ENCODE measurements around the gene RAD52. TPM values are rescaled to one million over a fixed set of nuclear protein-coding genes. Genes with fewer than 3 reads are reported as not detected.

The RAD52 gene
- total RNA-seq, 3 donors from 2014 or later, result 13.3 to 30.6 (median 19.0) TPM

GRCh38 chr12:931060-931459, 18.4 kb downstream of the RAD52 start:
- no peaks in the 10 kb centered on the region for H3K36me3 ChIP-seq

GRCh38 chr12:926641-927040, 22.9 kb downstream of the RAD52 start:
- Histone ChIP-seq H3K4me3 (no peak overlapping the region), H3K4me1 (no peaks in the 10 kb centered on the region), H3K36me3 (no peaks in the 10 kb centered on the region), H3K9me3 (no peaks in the 10 kb centered on the region), H3K27ac (no peak overlapping the region), H3K27me3 (no peaks in the 10 kb centered on the region)
- TF ChIP-seq POLR2AphosphoS5 (IDR thresholded peaks at IDR 0.05), result no peak
- no peak for TF ChIP-seq CTCF (IDR thresholded peaks at IDR 0.05)
- no peak for TF ChIP-seq POLR2A (IDR thresholded peaks at IDR 0.05)
- intact Hi-C loops (cut with DNase I; ENCODE audit: low total_unique reads), result no loop called here
- DNase-seq (ENCODE audit: low spot score in 2 of 2), result no peak

More at GRCh38 chr12:931060-931459, 18.4 kb downstream of the RAD52 start:
- Histone ChIP-seq H3K27me3 (no peaks in the 10 kb centered on the region), H3K27ac (no peak overlapping the region), H3K9me3 (no peaks in the 10 kb centered on the region), H3K4me3 (no peak overlapping the region), H3K4me1 (no peaks in the 10 kb centered on the region)
- TF ChIP-seq POLR2A (IDR thresholded peaks at IDR 0.05) (no peak), POLR2AphosphoS5 (IDR thresholded peaks at IDR 0.05) (no peak), CTCF (IDR thresholded peaks at IDR 0.05) (no peak)
- DNase-seq (ENCODE audit: low spot score in 2 of 2), result no peak
- intact Hi-C loops (cut with DNase I; ENCODE audit: low total_unique reads), result no loop called here

DNA sequence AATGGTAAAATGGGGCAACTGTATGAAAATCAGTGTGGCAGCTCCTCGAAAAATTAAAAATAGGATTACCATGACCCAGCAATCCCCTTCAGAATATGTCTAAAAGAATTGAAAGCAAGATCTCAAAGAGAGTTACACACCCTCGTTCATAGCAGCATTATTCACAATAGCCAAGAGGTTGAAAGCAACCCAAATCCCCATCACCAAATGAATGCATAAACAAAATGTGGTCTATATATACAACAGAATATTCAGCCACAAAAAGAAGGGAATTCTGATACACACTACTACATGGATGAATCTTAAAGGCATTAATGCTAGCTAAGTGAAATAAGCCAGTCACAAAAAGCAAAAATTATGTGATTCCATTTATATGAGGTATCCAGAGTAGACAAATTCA, 27.2 kb downstream of the RAD52 start:
- DNase-seq (ENCODE audit: low spot score in 2 of 2), result no peak
- Histone ChIP-seq H3K4me3 (no peak overlapping the region), H3K36me3 (no peaks in the 10 kb centered on the region), H3K9me3 (no peaks in the 10 kb centered on the region), H3K27me3 (no peaks in the 10 kb centered on the region), H3K27ac (no peak overlapping the region), H3K4me1 (no peaks in the 10 kb centered on the region)
- intact Hi-C loops (cut with DNase I; ENCODE audit: low total_unique reads), result no loop called here
- TF ChIP-seq CTCF (IDR thresholded peaks at IDR 0.05), result no peak
- no peak for TF ChIP-seq POLR2AphosphoS5 (IDR thresholded peaks at IDR 0.05)
- no peak for TF ChIP-seq POLR2A (IDR thresholded peaks at IDR 0.05)

DNA sequence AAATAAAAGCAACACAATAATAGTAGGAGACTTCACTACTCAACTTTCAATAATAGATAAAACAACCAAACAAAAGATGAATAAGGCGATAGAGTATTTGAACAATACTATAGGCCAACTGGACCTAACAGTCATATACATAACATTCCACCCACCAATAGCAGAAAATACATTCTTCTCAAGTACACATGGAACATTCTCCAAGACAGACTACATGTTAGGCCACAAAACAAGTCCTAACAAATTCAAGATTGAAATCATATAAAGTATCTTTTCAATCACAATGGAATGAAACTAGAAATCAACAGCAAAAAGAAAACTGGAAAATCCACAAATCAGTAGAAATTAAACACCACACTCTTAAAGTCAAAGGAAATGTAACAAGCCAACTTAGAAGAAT, 28.8 kb downstream of the RAD52 start:
- no peak overlapping the region for H3K27ac ChIP-seq
- no peak overlapping the region for H3K4me3 ChIP-seq
- TF ChIP-seq POLR2A (IDR thresholded peaks at IDR 0.05), result no peak
- TF ChIP-seq CTCF (IDR thresholded peaks at IDR 0.05), result no peak
- TF ChIP-seq POLR2AphosphoS5 (IDR thresholded peaks at IDR 0.05), result no peak
- no peaks in the 10 kb centered on the region for H3K4me1 ChIP-seq
- DNase-seq (ENCODE audit: low spot score in 2 of 2), result no peak
- no peaks in the 10 kb centered on the region for H3K9me3 ChIP-seq
- H3K36me3 ChIP-seq, result no peaks in the 10 kb centered on the region
- intact Hi-C loops (cut with DNase I; ENCODE audit: low total_unique reads), result no loop called here
- H3K27me3 ChIP-seq, result no peaks in the 10 kb centered on the region

DNA sequence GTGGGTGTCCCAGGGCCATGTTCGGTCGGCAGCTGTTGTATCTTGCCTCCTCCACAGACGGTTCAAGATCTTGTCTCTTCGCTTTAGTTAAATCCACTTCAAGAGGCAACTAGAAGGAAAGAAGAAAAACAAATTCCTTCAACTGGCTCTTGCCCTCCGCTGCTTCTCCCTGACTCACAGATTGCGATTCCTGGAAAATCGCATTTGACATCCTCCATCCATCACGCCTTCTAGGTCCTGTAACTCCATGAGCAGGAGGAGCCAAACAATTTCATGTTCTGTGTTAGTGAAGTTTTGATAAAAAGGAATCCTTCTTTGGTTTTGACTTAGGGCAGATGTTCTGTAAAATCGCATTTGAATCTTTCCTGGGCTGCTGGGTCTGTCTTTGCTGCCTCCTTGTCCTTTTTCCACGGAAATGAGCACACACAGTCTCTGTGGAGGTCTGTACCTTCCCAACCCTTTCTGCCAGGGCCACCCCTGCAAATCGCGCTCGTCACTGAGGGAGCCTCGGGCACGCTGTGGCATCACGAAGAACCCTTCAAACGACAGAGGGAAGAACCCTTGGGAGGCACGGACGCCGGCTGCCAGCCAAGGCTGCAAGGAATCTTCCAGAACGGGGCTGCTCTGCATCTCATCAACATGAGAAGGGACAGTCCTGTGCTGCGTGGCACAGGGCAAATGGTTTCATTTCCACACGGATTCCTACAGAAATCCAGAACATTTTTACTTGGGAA, 32.6 kb downstream of the RAD52 start:
- DNase-seq (ENCODE audit: low spot score in 2 of 2), result no peak
- H3K4me3 ChIP-seq, result no peak overlapping the region
- no peaks in the 10 kb centered on the region for H3K4me1 ChIP-seq
- intact Hi-C loops (cut with DNase I; ENCODE audit: low total_unique reads), result no loop called here
- H3K36me3 ChIP-seq, result peaks cover 4% of the 10 kb centered on the region
- H3K9me3 ChIP-seq, result no peaks in the 10 kb centered on the region
- H3K27me3 ChIP-seq, result no peaks in the 10 kb centered on the region
- H3K27ac ChIP-seq, result no peak overlapping the region
- TF ChIP-seq POLR2AphosphoS5 (IDR thresholded peaks at IDR 0.05), result no peak
- TF ChIP-seq POLR2A (IDR thresholded peaks at IDR 0.05), result no peak
- no peak for TF ChIP-seq CTCF (IDR thresholded peaks at IDR 0.05)
